ENCODE data around the gene NPC2.

NPC2 gene

DNA sequence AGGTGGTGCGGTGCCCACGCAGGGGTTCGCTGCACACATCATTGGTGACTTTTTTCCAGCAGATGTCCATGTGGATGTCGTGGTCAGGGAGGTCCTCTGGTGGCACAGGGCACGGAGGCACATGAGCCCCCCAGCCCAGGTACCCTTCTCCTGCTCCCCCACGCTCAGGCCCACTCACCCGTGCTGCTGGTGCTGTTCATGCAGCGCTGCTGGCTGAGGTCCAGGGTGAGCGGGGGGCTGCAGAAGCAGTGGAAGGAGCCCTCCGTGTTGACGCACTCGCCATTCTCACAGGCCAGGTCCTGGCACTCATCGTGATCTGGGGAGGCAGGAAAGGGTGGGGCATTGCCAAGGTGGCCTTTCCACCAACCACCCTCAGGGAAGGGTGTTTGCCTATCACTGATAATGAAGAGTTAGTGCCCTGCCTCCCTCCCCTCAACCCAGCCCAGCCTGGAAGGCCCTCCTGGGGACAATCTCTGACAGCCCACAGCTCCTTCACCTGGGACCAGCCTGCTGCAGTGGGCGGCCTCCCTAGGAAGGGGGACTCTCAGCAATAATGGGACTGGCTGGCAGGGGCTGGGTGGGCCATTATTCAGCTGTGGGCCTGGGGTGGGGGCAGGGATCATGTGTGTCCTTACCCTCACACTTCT is 10.3 kb upstream of the NPC2 start:
- no peak for DNase-seq (ENCODE audit: low read depth)

DNA sequence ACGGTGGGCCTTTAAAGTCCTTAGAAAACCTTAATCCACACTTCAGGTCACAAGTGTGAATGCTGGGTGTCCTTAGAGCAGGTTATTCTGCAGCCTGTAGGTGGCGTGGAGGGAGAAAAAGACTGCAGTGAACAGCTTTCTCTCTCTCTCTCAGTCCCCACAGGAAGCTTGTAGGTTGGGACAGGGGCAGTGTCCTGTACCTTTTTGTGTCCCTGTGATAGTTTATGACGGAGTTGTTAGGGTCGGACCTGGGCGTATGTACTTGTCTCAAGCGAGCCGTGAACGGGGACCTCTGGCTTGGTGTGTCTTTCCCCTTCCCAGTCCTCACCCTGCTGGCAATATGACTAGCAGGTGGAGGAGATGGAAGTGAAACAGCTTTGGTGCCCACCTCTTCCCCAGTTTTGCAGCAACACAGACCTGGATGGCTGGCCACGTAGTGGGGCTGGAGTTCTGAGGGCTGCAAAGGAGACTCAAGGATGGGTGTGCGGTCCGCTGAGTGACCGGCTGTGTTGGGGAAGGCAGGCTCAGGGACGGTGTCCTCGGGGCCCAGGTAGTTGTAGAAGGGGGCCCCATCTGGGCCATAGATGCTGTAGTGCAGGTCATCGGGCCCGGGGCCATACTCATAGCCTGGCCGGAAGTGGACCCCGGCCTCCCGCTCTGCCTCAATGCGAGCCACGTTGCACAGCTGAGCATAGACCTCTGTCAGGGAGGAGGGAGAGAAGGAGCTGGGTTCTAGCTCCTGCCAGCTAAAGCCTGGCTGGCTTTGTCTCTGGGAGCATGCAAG is 9.3 kb upstream of the NPC2 start:
- DNase-seq (ENCODE audit: low read depth) = no peak

DNA sequence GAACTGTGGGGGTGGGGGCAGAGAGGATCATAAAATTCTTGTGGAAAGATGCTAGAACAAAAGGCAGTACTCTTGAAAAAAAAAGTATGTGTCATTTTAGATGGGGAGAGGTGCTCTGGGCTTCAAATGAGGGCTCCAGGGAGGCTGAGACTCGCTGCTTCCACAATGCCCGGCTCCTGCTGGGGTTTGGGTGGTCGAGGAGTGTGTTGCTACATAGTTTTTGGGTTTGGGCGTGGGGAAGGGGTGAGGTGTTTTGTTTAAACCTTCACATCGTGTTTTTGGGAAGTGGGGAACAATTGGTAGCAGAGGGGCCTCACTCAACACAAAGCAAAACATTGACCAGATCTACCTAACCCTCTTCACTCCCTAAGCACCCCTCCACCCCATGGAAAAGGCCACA is 8.6 kb upstream of the NPC2 start:
- DNase-seq (ENCODE audit: low read depth) = no peak

DNA sequence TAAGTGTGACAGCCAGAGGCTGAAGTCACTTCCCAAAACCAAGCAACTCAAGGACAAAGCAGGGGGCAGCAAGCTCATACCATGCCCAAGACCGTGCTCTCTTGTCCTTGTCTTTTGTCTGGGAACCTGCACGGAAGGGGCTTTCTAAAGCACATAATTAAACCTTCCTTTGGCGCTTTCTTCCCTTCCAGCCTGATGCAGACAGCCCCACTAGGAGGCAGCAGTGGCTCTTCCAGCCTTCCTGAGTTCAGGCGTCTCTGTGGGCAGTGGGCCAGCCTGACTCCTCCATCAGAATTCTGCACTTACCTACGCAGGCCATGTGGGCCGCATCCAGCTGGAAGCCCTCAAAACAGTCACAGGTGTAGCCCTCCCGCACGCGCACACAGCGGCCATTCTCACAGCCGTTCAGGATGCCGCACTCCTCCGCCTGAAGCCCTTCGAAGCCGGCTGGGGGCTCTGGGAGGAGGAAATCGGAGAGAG is 8.1 kb upstream of the NPC2 start:
- DNase-seq (ENCODE audit: low read depth) = no peak

DNA sequence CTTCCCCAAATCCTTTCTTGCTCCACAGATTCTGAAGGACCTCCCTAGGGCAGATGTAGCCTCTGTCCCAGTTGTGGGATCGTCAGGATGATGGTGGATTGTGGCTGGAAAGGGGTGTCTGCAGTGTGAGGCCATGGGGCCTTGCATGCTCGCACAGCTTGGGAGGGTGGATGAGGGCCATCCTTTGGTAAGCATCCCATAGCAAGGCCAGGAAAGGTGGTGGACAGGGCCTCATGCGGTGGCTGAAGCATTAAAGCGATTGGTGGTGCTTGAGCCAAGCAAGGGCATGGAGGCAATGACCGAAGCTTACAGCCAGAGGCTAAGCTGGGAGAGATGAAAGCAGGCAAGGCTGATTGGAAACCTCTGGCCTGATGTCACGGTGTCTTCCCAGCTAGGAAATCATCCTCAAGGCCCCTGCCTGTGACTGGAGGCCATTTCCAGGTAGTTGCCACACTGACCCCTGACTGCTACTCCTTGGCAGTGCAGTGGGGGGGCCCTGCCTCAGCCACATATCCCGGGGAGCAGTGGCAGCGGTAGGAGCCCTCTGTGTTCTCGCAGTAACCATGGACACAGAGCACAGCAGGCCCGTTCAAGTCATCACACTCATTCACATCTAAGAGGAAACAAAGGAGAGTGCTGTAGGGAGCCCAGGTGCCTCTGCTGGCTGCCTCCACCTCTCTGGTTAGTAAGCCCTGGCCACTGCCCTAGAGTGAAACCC is 7.5 kb upstream of the NPC2 start:
- DNase-seq (ENCODE audit: low read depth) = no peak

DNA sequence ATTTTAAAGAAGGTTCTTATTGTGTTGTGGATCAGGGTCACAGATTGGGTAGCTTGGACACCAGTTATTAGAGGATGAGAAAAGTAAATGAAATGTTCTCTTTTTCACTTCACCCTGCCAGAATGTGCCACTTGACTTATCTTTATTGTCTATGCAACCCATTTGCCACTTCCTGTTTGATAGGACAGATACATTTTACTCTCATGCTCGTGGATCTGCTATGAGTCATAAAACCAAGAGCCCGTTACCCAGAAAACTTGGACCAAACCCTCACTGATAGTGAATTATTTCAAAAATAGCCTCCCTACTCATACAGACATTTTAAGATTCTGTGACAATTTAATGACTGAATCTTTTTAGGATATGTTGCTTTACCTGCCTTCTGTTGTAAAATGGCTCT is 2.3 kb upstream of the NPC2 start:
- DNase-seq (ENCODE audit: low read depth) = no peak

DNA sequence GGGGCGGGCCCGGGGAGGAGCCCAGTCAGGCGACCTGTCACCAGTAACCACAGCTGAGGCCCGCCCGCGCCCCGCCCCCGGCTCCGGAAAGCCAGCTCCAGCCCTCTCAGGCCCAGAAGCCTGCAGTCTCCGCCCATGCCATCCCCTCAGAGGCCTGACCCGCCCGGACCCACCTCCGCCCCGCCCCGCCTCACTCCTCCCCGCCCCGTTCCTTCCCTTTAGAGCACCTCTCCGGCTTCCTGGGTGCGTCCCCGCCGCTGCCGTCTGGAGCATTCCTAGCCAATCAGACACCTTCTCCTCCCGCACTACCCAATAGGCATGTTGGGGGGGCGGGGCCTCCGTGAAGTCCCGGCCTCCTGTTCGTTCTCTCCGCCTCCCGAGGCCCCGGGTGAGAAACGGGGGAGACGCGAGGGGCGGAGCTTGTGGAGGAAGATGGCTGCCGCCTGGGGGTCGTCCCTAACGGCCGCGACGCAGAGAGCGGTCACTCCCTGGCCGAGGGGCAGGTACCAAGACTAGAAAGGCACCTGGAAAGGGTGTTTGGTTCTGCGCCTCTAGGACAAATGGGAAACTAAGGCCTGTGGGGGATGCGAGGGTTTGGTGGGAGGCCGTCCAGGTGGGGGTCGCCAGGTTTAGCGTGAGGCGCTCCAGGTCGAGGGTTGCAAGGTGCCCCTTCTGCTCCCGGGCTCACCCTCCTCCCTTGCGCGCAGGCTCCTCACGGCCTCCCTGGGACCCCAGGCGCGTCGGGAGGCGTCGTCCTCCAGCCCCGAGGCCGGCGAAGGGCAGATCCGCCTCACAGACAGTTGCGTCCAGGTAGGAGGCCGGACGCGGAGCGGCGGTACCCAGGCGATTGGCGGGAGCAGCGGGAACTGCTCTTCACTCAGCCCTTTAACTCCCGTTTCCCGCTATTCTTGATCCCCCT is 497 bp upstream of the NPC2 start, which contains the start of gene ISCA2:
ISCA2 (plus strand) TSS at position 423 of the 919 bp plus-strand sequence; CDS start at position 433, 10 bp downstream.
- peak; percentile 98 for DNase-seq (ENCODE audit: low read depth)

DNA sequence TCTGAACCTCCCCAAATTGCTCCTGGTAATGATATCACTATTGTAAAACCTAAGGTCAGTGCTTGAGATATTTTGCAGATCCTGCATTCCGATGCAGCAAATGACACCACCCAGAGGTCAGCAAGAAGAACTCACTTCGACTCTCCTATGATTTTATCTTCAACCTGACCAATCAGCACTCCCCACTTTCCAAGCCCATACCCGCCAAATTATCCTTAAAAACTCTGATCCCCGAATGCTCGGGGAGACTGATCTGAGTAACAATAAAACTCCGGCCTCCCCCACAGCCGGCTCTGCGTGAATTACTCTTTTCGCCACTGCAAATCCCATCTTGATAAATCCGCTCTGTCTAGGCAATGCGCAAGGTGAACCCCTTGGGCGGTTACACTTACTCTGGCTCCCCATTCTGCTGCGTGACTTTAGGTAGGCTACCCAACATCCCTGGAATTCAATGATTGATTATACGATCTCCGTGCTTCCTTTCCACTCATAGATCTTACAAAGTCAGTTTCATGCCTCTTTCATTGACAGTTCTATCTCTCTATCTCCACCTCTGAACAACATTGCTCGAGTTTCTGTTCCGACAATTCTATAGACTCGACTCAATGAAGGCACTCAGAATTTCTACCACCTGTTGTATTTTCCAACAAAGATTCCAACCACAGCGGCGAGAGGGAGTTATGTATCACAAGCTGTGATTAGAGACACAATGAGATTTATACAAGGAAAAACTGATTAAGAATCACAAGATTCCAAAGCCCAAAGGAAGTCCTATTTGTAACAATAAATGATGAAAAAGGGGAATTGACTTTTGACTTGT is 939 bp downstream of the NPC2 start:
- DNase-seq (ENCODE audit: low read depth) = no peak

DNA sequence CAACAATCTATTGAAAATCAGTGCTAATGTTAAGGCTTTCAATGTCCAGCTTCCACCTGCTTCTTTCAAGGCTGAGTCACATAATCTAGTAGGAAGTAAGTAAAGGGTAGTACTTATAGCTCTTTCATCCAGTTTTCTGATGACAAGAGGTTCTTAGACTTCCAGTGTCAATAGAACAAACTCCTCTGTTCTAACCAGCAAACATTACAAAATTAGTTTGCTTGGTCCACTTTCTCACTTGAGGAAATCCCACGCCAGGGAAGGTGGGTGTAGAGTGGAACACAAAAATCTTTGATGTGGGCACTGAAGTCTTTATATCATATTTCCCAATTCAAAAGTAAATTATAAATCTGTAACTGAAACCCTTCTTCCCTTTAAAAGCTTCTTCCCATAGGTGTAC is 2.6 kb downstream of the NPC2 start:
- no peak for DNase-seq (ENCODE audit: low read depth)

DNA sequence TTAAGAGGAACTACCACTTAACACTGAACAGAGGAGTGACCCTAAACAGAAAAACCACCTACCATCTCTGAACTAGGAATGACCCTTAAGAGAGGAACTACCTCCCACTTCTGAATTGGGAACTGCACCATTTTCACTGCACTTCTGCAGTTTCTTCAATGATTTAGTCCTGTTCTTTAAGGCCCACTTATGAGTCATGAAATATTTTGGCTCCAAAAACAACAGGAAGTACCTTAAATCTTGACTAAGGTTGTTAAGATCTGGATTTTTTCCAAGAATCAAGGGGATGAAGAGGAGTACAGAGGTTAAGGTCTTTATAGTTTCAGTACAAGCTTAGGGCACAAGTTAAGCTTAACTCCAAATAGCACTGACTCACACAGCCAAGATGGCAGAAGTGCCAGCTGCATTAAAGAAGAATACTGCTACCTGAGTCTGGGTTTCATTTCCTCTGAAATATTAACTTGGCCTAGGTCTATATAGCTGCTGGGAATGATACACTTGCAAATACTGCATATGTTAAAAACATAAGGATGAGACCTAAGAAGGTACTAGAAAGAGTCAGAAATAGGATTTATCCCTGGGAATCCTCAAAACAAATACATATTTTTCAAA is 4.2 kb downstream of the NPC2 start:
- DNase-seq (ENCODE audit: low read depth) = no peak

DNA sequence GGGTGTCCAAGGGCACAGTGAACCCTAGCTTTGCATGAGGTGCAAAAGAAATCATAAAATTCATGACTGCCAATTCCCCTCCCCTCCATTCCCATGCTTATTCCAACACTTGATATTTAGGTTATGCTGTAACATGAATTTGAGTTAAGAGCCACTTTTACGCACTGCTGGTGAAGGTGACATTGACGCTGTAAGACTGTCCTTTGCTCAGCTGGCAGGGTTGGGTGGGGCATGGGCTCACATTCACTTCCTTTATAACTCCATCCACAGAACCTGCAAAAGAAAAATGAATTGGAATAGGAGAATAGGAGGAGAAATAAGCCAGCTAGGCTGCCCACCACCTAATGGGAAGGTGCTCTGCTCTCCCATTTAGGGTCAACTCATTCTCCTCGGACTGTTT is 6.9 kb downstream of the NPC2 start:
- no peak for DNase-seq (ENCODE audit: low read depth)

DNA sequence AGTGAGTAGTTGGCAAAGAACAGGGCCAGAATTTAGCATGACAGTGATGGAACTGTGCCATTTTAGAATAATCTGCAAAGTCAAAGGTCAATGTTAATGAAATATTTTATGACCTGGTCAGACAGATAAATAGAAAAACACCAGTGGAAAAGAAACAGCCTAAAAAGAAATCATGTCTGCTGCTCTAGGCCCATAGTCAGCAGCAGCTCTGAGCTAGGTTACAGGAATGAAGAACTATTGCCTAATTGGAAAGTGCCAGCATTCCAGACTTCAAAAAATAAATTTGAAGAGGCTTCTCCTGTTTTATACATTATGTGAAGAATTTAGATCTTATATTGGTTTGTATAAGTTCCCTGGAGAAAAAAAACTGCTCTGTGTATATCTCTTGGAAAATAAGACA is 9.8 kb downstream of the NPC2 start:
- DNase-seq (ENCODE audit: low read depth) = no peak

DNA sequence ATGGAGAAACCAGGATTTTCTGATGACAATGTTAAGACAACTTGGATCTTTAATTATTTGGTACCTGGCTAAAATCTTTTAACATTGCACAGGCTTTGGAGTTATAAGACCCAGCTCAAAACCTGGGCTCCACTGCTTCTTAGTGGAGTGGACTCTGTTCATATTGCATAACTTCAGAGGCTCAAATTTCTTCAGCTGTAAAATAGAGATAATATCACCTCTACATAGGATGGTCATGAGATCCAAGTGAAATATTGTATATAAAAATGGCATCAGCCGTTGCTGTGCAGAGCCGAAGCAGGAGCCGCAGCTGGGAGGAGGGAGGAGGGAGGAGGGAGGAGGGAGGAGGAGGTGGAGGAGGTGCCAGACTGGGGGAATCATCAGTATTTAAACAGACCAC is 10.5 kb downstream of the NPC2 start:
- no peak for DNase-seq (ENCODE audit: low read depth)

DNA sequence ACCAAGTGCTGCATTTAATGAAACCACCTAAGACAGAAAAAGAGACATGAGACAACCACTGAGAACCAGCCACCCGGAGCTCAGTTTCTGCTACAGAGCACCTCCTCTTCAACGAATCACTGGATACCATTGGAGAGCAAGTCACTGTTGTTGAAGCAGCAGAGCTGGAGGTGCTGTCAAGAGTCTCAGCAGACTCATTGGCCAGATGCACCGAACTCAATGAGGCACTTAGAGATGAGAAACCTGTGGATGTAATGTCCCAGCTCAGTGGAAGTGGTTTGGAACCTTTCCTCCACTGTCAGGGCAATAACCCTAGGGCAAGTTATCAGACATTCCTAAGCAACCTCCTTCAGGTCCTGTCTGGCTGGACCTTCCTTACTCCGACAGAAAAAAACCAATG is 13.1 kb downstream of the NPC2 start:
- no peak for DNase-seq (ENCODE audit: low read depth)

DNA sequence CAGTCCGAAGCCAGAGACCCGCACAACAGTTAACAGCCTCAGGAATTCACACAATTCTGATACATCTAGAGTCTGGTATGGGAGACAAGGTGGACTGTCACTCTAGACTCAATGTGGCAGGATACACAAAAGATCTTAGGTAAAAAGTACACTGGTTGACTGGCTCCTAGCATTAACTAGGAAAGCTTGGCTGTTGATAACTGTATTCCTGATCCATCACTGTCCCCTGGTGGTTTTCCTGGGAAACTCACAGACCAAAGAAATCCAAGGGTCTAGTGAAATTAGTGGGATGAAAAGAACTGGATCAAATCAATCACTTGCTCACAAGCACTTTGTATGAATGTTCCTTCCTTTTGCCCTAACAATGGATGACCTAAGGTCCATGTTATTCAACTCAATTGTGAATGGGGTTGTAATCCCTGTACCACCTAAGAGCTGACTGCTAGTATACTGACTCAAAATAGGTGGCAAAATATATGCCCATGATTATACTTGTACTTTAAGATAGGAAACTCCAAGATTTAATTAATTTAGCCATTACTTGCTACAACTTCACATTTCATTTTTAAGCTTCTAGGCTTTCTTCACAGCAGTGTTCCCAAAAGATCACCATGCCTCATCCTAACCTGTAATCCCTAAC is 14.0 kb downstream of the NPC2 start:
- DNase-seq (ENCODE audit: low read depth) = no peak

DNA sequence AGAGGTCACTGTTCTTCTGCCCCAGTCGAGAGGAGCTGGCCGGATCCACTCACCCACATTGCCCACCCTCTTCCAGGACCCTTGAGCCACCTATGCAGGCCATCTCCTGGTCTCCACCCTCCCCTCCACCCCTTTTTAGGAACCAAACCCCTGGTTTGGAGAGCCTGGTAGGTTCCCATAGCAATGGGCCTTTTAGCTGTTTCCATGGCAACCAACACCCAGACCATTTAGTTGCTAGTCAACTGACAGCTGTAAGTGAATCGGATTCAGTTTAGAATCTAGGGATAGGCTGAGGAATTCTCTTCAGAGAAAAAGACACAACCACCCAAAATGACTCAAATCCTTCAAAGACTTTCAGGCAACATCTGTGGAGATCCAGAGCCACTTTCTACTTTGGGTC is 16.5 kb downstream of the NPC2 start:
- no peak for DNase-seq (ENCODE audit: low read depth)

DNA sequence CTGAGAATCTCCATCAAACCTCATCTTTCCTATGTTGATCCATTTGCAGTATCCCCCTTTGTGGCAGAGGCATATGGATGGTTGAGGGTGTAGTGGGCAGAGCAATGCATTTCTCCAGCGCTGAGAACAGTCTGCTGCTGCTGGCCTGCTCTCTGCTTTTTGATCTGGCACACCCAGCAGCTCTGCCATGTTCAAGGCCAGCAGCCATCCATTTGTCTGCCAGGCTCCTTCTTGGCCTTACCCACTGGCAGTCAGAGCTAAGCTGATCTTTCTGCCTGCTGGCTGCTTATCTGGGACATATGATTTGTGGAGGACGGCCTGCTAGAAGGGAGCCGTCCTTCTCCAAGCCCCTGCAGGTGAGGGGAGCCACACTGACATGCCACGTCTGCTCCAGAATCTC is 17.0 kb downstream of the NPC2 start:
- DNase-seq (ENCODE audit: low read depth) = no peak

DNA sequence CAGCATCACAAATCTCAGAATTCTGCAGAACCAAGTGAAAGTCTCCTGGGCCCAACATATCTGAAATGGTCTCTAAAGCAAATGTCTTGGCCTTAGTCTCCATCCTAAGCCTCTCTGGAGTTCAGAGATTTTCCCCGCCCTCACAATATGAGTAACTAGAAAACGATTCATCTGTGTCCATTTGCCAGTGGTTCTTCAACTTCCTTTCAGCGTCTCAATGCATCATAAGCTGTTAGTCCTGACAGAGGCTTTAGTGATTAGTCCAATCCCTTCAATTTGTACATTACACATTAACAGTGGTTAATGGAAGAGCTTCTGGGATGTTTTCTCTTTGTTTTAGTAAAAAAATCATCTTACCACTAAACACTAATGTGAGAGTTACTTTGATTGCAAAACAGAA is 17.4 kb downstream of the NPC2 start:
- DNase-seq (ENCODE audit: low read depth) = no peak

DNA sequence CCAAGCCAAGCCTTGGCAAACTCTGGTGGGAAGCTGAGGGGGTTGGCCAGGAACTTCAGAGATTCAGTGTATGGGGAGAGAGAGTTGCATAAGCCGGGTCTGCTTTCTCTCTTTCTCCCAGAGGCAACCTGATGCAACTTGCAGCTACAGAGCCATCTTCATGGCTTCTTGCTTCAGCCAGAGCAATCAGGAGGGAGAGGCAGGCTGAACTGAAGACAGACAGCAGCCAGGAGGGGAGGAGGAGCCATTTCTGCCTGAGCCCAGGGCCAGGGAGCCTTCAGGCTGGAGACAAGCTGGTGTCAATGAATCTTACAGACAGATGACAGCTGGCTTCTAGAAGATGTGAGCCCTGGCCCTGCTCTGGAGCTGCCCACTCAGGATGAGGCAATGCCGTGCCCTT is 18.7 kb downstream of the NPC2 start:
- DNase-seq (ENCODE audit: low read depth) = no peak

DNA sequence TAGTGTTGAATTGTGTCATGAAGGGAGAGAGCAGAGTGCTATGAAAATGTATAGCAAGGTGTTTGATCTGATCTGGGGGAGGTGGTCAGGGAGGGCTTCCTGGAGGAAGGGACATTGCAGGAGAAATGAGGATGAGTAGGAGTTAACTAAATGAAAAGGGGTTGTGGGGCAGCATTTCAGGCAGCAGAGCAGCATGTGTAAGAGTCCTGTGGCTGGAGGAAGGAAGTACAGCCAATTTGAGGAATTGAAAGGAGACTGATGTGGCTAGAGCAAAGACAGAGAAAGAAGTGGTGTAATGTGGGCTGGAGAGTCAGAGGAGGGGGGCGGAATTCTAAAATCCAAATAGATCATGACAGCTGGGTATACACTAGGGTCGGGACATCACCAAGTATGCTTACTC is 20.5 kb downstream of the NPC2 start:
- no peak for DNase-seq (ENCODE audit: low read depth)
